BE2C (cell line): Measurements from ENCODE around the gene RHOC.
"Not testable (repeated sequence)": the region's sequence is repeated elsewhere in the genome, so short reads cannot be mapped to it uniquely, and the experiment has no call there.

Experiments
- DNase-seq: peaks from one replicate; pipeline ENCODE4 v3.0.0-alpha.2; 2020
- H3K27me3 ChIP-seq: fragments of 250-450 bp; sonication (Bioruptor Pico); 2 replicates; pipeline ENCODE4 v1.5.1; 2020; ENCODE audit warnings: mild to moderate bottlenecking
- H3K36me3 ChIP-seq: fragments of 250-450 bp; sonication (Bioruptor Pico); 2 replicates; pipeline ENCODE4 v1.5.1; 2020; ENCODE audit warnings: mild to moderate bottlenecking
- H3K4me1 ChIP-seq: fragments of 250-450 bp; sonication (Bioruptor Pico); 2 replicates; pipeline ENCODE4 v1.5.1; 2020
- H3K4me3 ChIP-seq: 2 replicates; pipeline ENCODE4 v1.5.1; 2011; ENCODE audit warnings: low read depth, low read length
- H3K9me3 ChIP-seq: fragments of 250-450 bp; sonication (Bioruptor Pico); 2 replicates; pipeline ENCODE4 v1.5.1; 2020
- CTCF ChIP-seq: IDR thresholded peaks from 2 replicates; pipeline ENCODE4 v1.5.1; 2012; ENCODE audit warnings: mild to moderate bottlenecking, low read depth, low read length

Gene RHOC

GRCh38 chr1:112737573-112737972, 30.6 kb upstream of the RHOC start:
- TF ChIP-seq CTCF = 0 out of 2 replicates have a peak, but pooled peaks have one; percentile 7
- Histone ChIP-seq H3K4me3 (no peak overlapping the region), H3K9me3 (peaks cover 3% of the 10 kb centered on the region; the same call in 1 of the 2 replicates), H3K36me3 (no peaks in the 10 kb centered on the region), H3K27me3 (peaks cover 14% of the 10 kb centered on the region), H3K4me1 (no peaks in the 10 kb centered on the region)
- no peak for DNase-seq

GRCh38 chr1:112735752-112736151, 28.8 kb upstream of the RHOC start:
- no peak for TF ChIP-seq CTCF
- no peaks in the 10 kb centered on the region for H3K4me1 ChIP-seq
- no peak for DNase-seq
- peaks cover 14% of the 10 kb centered on the region for H3K27me3 ChIP-seq
- H3K36me3 ChIP-seq = no peaks in the 10 kb centered on the region
- H3K4me3 ChIP-seq = no peak overlapping the region
- H3K9me3 ChIP-seq = peaks cover 3% of the 10 kb centered on the region; the same call in 1 of the 2 replicates

GRCh38 chr1:112731451-112731850, 24.5 kb upstream of the RHOC start:
- DNase-seq = no peak
- no peaks in the 10 kb centered on the region for H3K4me1 ChIP-seq
- no peak for TF ChIP-seq CTCF
- H3K4me3 ChIP-seq = no peak overlapping the region
- no peaks in the 10 kb centered on the region for H3K36me3 ChIP-seq
- H3K9me3 ChIP-seq = no peaks in the 10 kb centered on the region
- no peaks in the 10 kb centered on the region; the same call in 1 of the 2 replicates for H3K27me3 ChIP-seq

- Histone ChIP-seq H3K4me3 (no peak overlapping the region), H3K36me3 (no peaks in the 10 kb centered on the region), H3K27me3 (no peaks in the 10 kb centered on the region; the same call in 1 of the 2 replicates), H3K9me3 (no peaks in the 10 kb centered on the region), H3K4me1 (no peaks in the 10 kb centered on the region)
- DNase-seq = no peak
- no peak for TF ChIP-seq CTCF
Observed at GRCh38 chr1:112729909-112730308, 23.0 kb upstream of the RHOC start.

GRCh38 chr1:112729011-112729410, 22.1 kb upstream of the RHOC start:
- not testable (repeated sequence) for H3K27me3 ChIP-seq, H3K4me1 ChIP-seq, DNase-seq, H3K4me3 ChIP-seq, H3K9me3 ChIP-seq, H3K36me3 ChIP-seq

GRCh38 chr1:112728306-112728971, 21.5 kb upstream of the RHOC start:
- not testable (repeated sequence) for H3K4me3 ChIP-seq, H3K36me3 ChIP-seq, H3K9me3 ChIP-seq, DNase-seq, H3K27me3 ChIP-seq, H3K4me1 ChIP-seq

GRCh38 chr1:112727716-112728115, 20.8 kb upstream of the RHOC start:
- no peak for TF ChIP-seq CTCF
- Histone ChIP-seq H3K27me3 (no peaks in the 10 kb centered on the region), H3K36me3 (no peaks in the 10 kb centered on the region), H3K4me1 (no peaks in the 10 kb centered on the region), H3K9me3 (no peaks in the 10 kb centered on the region), H3K4me3 (no peak overlapping the region)
- no peak for DNase-seq

GRCh38 chr1:112724240-112724639, 17.3 kb upstream of the RHOC start:
- H3K4me3 ChIP-seq, H3K36me3 ChIP-seq, H3K27me3 ChIP-seq, DNase-seq, H3K4me1 ChIP-seq, H3K9me3 ChIP-seq: not testable (repeated sequence)
